Kidney (tissue), 14 donors: ENCODE data around the gene GRPEL2. TPM values are rescaled to one million over a fixed set of nuclear protein-coding genes. Genes with fewer than 3 reads are reported as not detected.
"Not testable (repeated sequence)": the region's sequence is repeated elsewhere in the genome, so short reads cannot be mapped to it uniquely, and the experiment has no call there.

Experiments used
- DNase-seq, 5 donors: peaks; one replicate each; pipeline ENCODE4 v3.0.0-alpha.2; 2013 to 2020
- FAIRE-seq: peaks from 2 replicates; lab custom pipeline; 2012; peaks lifted over from hg19 to GRCh38; lab: Jason Lieb, UNC
- H3K27ac ChIP-seq, 2 donors: one replicate each; pipeline ENCODE4 v1.7.0; 2013; ENCODE audit warnings: low read depth in 2 of 2, low read length in 2 of 2, inconsistent platforms in 1 of 2
- H3K27me3 ChIP-seq: one replicate; pipeline ENCODE4 v1.7.1; 2013; ENCODE audit warnings: low read length, inconsistent platforms; ENCODE audit not compliant: control insufficient read depth, insufficient read depth
- H3K36me3 ChIP-seq, 3 donors: one replicate each; pipeline versions ENCODE4 v1.7.0 to v1.7.1; 2013; ENCODE audit warnings: low read length in 3 of 3, control low read depth in 1 of 3, inconsistent platforms in 1 of 3; ENCODE audit not compliant: insufficient read depth in 3 of 3, control insufficient read depth in 2 of 3
- H3K4me1 ChIP-seq, 3 donors: one replicate each; pipeline versions ENCODE4 v1.7.0 to v1.7.1; 2013; ENCODE audit warnings: low read length in 3 of 3, inconsistent platforms in 1 of 3, low read depth in 1 of 3; ENCODE audit not compliant: control insufficient read depth in 2 of 3, insufficient read depth in 2 of 3
- H3K4me3 ChIP-seq, 3 donors: one replicate each; pipeline versions ENCODE4 v1.7.0 to v1.8.1; 2013; ENCODE audit warnings: low read length in 3 of 3, control low read depth in 1 of 3, inconsistent platforms in 1 of 3
- H3K9ac ChIP-seq, 3 donors: one replicate each; pipeline versions ENCODE4 v1.7.0 to v1.7.1; 2013; ENCODE audit warnings: low read length in 3 of 3, control low read depth in 1 of 3, inconsistent platforms in 1 of 3
- H3K9me3 ChIP-seq, 3 donors: one replicate each; pipeline versions ENCODE4 v1.7.0 to v1.7.1; 2013; ENCODE audit warnings: low read length in 3 of 3, control low read depth in 1 of 3, inconsistent platforms in 1 of 3; ENCODE audit not compliant: control insufficient read depth in 2 of 3, insufficient read depth in 1 of 3
- CTCF ChIP-seq: IDR thresholded peaks from 3 replicates; pipeline ENCODE4 v1.5.1; 2012; ENCODE audit warnings: mild to moderate bottlenecking, moderate library complexity, borderline replicate concordance; ENCODE audit not compliant: insufficient read depth; ENCODE audit errors: extremely low read depth
- intact Hi-C: fragments of 100-400 bp; cut with DNase I; formaldehyde crosslinking; loops from one replicate; pipeline ENCODE4 v1.11.1; 2022
- polyA plus RNA-seq: library from polyadenylated mRNA; stranded (reverse); fragments of 350-450 nt; fragmentation: Illumina TruSeq; extraction: RNeasy Lipid Tissue Mini Kit (QIAGEN cat#74804); gene quantifications from one replicate; pipeline ENCODE4 v1.2.3, GENCODE V29; 2014; ENCODE audit warnings: low read depth, low replicate concordance; ENCODE audit not compliant: insufficient read depth
- total RNA-seq: library from RNA; stranded (reverse); fragmentation: NEBNext Ultra II Directional; extraction: Animal tissue kit (Norgen Biotek cat#: 25700); gene quantifications from one replicate; pipeline ENCODE4 v1.2.1, GENCODE V29; 2021
- donor health status: control.
- donor health status: control.
- donor health status: control.
- donor health status: control.
- donor health status: control.
- donor health status: DM: yes; HTN: yes; CAD: no.
- donor health status: Normal renal cell carcinoma (clear cell type).

GRPEL2 gene
- total and polyA plus RNA-seq, 2 donors from 2014 or later = 7.6 to 16.9 TPM

- H3K27ac ChIP-seq = peak overlapping the region in 1 of 2 donors; percentile 72
- peaks cover 0 to 9% (median 2%) of the 10 kb centered on the region in 3 donors for H3K4me1 ChIP-seq
- H3K36me3 ChIP-seq = no peaks in the 10 kb centered on the region
- intact Hi-C loops = no loop called here
- no peak for TF ChIP-seq CTCF
- no peak overlapping the region for H3K4me3 ChIP-seq
- DNase-seq (no peak), FAIRE-seq (no peak)
- H3K9me3 ChIP-seq = no peaks in the 10 kb centered on the region
- H3K9ac ChIP-seq = no peak overlapping the region
- no peaks in the 10 kb centered on the region for H3K27me3 ChIP-seq
Observed at GRCh38 chr5:149387982-149388381, 42.7 kb downstream of the GRPEL2 start.

GRCh38 chr5:149388498-149389190, 43.3 kb downstream of the GRPEL2 start:
- Histone ChIP-seq H3K9ac (no peak overlapping the region), H3K27me3 (no peaks in the 10 kb centered on the region), H3K4me1 (peaks cover 0 to 5% (median 0%) of the 10 kb centered on the region in 3 donors), H3K4me3 (no peak overlapping the region), H3K27ac (no peak overlapping the region), H3K36me3 (no peaks in the 10 kb centered on the region), H3K9me3 (no peaks in the 10 kb centered on the region)
- TF ChIP-seq CTCF = no peak
- intact Hi-C loops = no loop called here
- DNase-seq (no peak), FAIRE-seq (no peak)

- Histone ChIP-seq H3K9me3 (no peaks in the 10 kb centered on the region), H3K27me3 (no peaks in the 10 kb centered on the region), H3K4me1 (peaks cover 0 to 5% (median 0%) of the 10 kb centered on the region in 3 donors), H3K9ac (no peak overlapping the region), H3K4me3 (no peak overlapping the region), H3K27ac (no peak overlapping the region), H3K36me3 (no peaks in the 10 kb centered on the region)
- FAIRE-seq = no peak
- no peak for TF ChIP-seq CTCF
- intact Hi-C loops = no loop called here
- no peak for DNase-seq
Observed at GRCh38 chr5:149389552-149390495, 44.5 kb downstream of the GRPEL2 start.

- FAIRE-seq = not testable (repeated sequence)
Observed at GRCh38 chr5:149391076-149391475, 45.8 kb downstream of the GRPEL2 start.

More at GRCh38 chr5:149391076-149391475, 45.8 kb downstream of the GRPEL2 start:
- H3K27me3 ChIP-seq, DNase-seq, H3K4me1 ChIP-seq, H3K27ac ChIP-seq, H3K9ac ChIP-seq, H3K9me3 ChIP-seq, H3K36me3 ChIP-seq, H3K4me3 ChIP-seq, intact Hi-C loops: not testable (repeated sequence)
